CD4-positive, alpha-beta T cell treated with Interleukin-12 subunit alpha and Interleukin-12 subunit beta, for 1 hour (primary cell): Measurements from ENCODE around the gene EGFL8.
A peak's percentile ranks its signal among the peaks of the same experiment; 100 is the strongest.

ENCODE experiments used
- DNase-seq: peaks from one replicate; pipeline ENCODE4 v3.0.0-alpha.2; 2020

EGFL8 gene

DNA sequence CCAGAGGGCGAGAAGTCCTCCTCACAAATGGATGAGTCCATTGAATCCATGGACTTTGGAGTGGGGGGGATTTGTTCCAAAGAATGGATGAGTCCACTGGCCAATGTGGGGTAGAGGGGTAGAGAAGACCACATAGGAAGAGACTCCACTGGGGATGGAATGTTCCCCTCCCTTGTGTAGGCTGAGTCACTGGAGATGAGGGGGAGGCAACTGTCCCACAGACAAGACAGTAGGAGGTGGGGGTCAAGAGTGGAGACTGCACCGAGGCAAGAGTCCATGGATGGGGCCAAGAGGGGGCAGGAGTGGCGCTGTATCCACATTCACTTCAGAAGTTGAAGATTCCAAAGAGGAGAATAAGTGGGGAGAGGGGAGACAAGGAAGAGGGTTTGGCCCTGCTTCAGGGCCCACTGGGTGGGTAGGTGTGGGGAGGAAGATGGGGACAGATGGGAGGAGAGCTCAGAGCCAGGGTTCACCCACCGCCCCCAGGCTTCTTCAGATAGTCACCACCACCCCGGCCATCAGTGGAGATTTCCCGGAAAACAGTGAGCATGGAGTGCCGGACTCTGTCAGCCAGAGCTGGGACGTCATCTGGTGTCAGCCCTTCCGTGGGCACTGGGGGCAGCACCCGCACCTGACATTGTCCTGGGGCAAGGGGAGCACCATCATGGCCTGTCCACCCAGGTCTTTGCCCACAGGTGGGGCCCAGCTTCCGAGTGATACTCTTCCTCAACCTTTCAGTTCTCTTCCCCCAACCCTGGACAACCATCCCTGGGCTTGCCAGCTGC lies 4.6 kb downstream of the EGFL8 start:
- no peak for DNase-seq

DNA sequence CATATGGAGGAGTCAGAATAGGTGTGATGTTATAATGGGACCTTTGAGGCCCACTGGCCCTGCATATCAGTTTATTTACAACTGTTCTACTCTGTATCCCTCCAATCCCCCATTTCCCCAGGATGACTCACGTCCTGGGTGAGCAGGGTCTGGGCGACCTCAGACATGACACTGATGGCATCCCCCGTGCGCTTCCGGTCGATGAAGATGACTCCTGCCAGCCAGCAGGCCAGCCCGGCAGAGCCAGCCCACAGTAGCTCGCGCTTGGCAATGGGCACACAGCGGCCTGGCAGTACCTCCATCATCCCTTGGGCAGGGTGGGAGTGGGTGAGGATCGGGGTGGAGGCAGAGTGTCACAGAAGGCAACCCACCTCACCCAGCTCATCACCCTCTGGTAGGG lies 5.9 kb downstream of the EGFL8 start:
- no peak for DNase-seq

DNA sequence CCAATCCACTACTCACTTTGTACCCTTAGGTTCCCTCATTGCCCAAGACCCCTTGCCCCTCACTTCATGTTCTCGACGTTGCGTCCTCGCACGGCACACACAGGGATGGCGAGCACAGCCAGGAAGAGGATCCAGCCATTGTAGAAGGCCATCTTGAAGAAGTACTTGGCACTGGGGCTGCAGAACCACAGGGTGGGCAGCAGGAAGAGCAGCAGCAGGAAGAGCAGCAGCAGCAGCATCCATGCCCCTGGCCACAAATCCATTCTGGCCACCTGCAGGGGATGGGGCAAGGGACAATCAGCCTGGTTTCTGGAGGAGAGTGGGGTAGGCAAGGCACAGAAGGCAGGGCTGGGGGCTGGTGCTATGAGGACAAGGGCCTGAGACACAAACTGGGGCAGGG lies 6.8 kb downstream of the EGFL8 start:
- DNase-seq = no peak

DNA sequence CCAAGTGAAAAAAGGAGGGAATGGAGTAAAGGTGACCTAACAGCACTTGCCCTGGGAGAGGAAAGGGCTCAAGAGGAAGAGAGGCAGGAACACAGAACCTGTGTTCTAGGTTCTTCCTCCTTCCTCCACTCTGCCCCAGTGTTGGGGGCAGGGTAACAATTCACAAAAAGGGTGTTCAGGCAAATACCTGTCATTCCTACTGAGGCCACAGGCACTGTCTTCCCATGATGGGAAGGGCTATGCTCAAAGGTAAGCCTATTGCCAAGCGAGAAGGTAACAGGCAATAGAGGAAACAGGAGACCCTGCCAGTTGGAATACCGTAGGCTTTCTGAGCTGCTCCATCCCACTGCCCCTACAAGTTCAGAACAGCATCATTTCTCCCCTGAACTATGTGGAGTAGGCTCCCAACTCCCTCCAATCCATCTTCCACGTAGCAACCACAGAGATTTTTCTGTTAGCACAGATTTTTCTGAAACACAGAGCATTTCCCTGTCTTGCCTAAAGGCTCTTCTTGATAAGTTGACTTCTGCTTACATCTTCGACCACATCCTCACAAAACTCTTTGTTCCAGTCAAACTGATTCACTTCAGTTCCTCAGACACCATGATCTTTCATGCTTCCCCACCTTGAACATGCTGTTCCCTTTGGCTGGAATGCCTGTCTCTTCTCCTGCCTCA lies 8.8 kb downstream of the EGFL8 start:
- no peak for DNase-seq

GRCh38 chr6:32174416-32174815 lies 10.0 kb downstream of the EGFL8 start:
- DNase-seq = no peak

GRCh38 chr6:32175322-32175710 lies 10.9 kb downstream of the EGFL8 start:
- no peak for DNase-seq

- peak; percentile 97 for DNase-seq
Observed at GRCh38 chr6:32175711-32176475, 11.5 kb downstream of the EGFL8 start, which contains the start of gene AGPAT1. Gene AGPAT1, minus strand, starts transcription at chr6:32176084. Its CDS starts 4,588 bp downstream, at chr6:32171496.

GRCh38 chr6:32176476-32177182 lies 12.2 kb downstream of the EGFL8 start:
- no peak for DNase-seq

- DNase-seq = peak; percentile 69
Observed at GRCh38 chr6:32177183-32177787, 12.9 kb downstream of the EGFL8 start.

- DNase-seq = peak; percentile 99
Observed at GRCh38 chr6:32177788-32178546, 13.6 kb downstream of the EGFL8 start, which contains the start of gene RNF5. Gene RNF5, plus strand, starts transcription at chr6:32178405. Its CDS starts 107 bp downstream, at chr6:32178512.

- no peak for DNase-seq
Observed at GRCh38 chr6:32178547-32179440, 14.4 kb downstream of the EGFL8 start.

DNA sequence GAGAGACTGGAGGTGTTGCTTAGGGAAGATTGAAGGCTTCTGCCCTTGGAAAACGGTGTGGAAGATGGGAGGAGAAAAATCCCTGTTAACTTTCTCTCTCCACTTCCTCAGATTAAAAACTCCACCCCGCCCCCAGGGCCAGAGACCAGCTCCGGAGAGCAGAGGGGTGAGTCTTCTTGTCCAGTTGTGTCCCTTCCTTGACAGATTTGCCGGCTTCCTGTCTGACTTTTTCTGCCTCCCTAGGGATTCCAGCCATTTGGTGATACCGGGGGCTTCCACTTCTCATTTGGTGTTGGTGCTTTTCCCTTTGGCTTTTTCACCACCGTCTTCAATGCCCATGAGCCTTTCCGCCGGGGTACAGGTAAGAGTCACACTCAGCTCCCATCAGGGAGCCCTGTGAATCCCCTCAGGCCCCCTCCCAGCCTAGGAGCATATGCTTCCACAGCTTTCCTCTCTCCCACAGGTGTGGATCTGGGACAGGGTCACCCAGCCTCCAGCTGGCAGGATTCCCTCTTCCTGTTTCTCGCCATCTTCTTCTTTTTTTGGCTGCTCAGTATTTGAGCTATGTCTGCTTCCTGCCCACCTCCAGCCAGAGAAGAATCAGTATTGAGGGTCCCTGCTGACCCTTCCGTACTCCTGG lies 15.5 kb downstream of the EGFL8 start:
- no peak for DNase-seq

GRCh38 chr6:32181148-32181702 lies 16.8 kb downstream of the EGFL8 start:
- DNase-seq = no peak

GRCh38 chr6:32181915-32182529 lies 17.6 kb downstream of the EGFL8 start:
- DNase-seq = no peak

- no peak for DNase-seq
Observed at GRCh38 chr6:32182555-32182981, 18.2 kb downstream of the EGFL8 start.

DNA sequence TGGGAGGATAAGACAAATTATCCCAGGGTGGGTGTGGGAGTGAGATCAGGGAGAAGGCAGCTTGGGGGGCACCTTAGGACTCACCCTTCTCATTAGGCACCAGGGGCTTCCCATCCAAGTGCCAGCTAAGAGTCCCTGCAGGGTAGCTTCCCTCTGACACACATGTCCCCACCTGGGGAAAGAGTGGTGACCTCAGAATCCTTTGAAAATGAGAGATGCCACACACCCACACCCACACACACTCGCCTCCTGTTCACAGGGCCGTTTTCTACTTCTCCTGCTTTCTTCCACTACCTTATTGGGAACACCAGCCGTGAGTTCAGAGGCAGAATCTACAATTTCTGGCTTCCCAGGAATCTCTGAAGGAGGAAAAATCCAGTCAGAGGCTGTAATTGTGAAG lies 18.6 kb downstream of the EGFL8 start:
- DNase-seq = no peak

DNA sequence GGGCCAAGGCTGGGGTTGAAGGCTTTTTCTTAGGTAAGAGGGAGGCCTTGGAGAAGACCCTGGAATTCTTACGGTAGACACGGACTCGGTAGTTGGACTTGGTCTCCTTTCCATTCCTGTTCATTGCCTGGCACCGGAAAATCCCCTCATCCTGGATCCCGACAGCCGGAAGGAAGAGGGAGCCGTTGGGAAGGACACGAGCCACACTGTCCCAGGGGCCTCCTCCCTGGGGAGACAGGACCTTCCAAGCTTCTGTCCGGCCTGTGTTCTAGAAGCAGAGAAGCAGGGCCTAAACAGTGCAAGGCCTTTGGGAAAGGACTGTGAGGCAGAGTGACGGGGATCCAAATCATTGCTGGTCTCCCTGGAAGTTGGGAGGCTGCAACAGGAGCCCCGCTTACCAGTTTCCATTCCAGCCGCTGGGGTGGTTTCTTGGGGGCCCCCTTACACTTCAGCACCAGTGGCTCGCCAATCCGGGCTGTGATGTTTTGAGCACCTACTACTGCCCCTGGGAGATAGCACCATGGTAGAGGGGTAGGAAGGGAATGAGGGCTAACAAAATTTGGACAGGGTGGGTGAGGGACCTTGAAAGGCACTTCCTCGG lies 19.2 kb downstream of the EGFL8 start:
- no peak for DNase-seq

GRCh38 chr6:32184084-32184640 lies 19.8 kb downstream of the EGFL8 start, which contains the start of gene AGER:
Gene AGER, minus strand, starts transcription at chr6:32184253. Its CDS starts 31 bp downstream, at chr6:32184222.
- DNase-seq = no peak
